NCI-H82 treated with DMSO at 0.1 percent for 48 hours (cell line): ENCODE results near the gene NKPD1.

ENCODE experiments used
- DNase-seq: peaks from one replicate; lab custom pipeline; 2025; ENCODE audit not compliant: unreplicated experiment; lab: John Stamatoyannopoulos, UW

Gene NKPD1

GRCh38 chr19:45175515-45176345 lies 14.9 kb upstream of the NKPD1 start:
- DNase-seq: no peak

GRCh38 chr19:45173816-45174215 lies 13.0 kb upstream of the NKPD1 start:
- no peak for DNase-seq

GRCh38 chr19:45172611-45173208 lies 11.9 kb upstream of the NKPD1 start:
- DNase-seq: no peak

- DNase-seq: no peak
Observed at GRCh38 chr19:45172173-45172572, 11.4 kb upstream of the NKPD1 start.

- DNase-seq: no peak
Observed at GRCh38 chr19:45171211-45171623, 10.4 kb upstream of the NKPD1 start.

GRCh38 chr19:45170146-45171106 lies 9.6 kb upstream of the NKPD1 start:
- no peak for DNase-seq

- DNase-seq: no peak
Observed at GRCh38 chr19:45169602-45170001, 8.8 kb upstream of the NKPD1 start.

GRCh38 chr19:45168767-45169351 lies 8.1 kb upstream of the NKPD1 start:
- DNase-seq: no peak

- DNase-seq: no peak
Observed at GRCh38 chr19:45166723-45167252, 6.0 kb upstream of the NKPD1 start.

- peak; percentile 16 for DNase-seq
Observed at GRCh38 chr19:45164577-45165335, 4.0 kb upstream of the NKPD1 start.

- no peak for DNase-seq
Observed at GRCh38 chr19:45163751-45164460, 3.1 kb upstream of the NKPD1 start.

GRCh38 chr19:45163156-45163555 lies 2.4 kb upstream of the NKPD1 start:
- DNase-seq: no peak

GRCh38 chr19:45162608-45163143 lies 1.9 kb upstream of the NKPD1 start:
- DNase-seq: no peak

GRCh38 chr19:45161738-45162607 lies 1.2 kb upstream of the NKPD1 start:
- no peak for DNase-seq

GRCh38 chr19:45159971-45160324 lies 834 bp downstream of the NKPD1 start:
- DNase-seq: no peak

- DNase-seq: no peak
Observed at GRCh38 chr19:45159210-45159970, 1.4 kb downstream of the NKPD1 start.

GRCh38 chr19:45158503-45159209 lies 2.1 kb downstream of the NKPD1 start:
- DNase-seq: no peak
